Esophagus muscularis mucosa (tissue), 4 donors: ENCODE data around the gene SMS. TPM values are rescaled to one million over a fixed set of nuclear protein-coding genes. Genes with fewer than 3 reads are reported as not detected.

Source experiments
- DNase-seq: peaks from one replicate; pipeline ENCODE4 v3.0.0-alpha.2; 2017; ENCODE audit errors: extremely low spot score
- H3K27ac ChIP-seq, 4 donors: fragments of 200-600 bp; sonication (generic); replicated peaks in 1 of 4; 1 replicate in 3 of 4; 2 replicates in 1 of 4; pipeline ENCODE4 v1.5.1; 2016 to 2019; ENCODE audit warnings: mild to moderate bottlenecking in 1 of 4
- H3K27me3 ChIP-seq, 4 donors: fragments of 200-600 bp; sonication (generic); one replicate each; pipeline versions ENCODE4 v1.5.1 to v1.6.0; 2016 to 2019
- H3K36me3 ChIP-seq, 4 donors: fragments of 200-600 bp; sonication (generic); one replicate each; pipeline ENCODE4 v1.5.1; 2016 to 2019
- H3K4me1 ChIP-seq, 4 donors: fragments of 200-600 bp; sonication (generic); one replicate each; pipeline ENCODE4 v1.5.1; 2016 to 2019
- H3K4me3 ChIP-seq, 4 donors: fragments of 200-600 bp; sonication (generic); 1 replicate in 2 of 4; 2 replicates in 2 of 4; pipeline ENCODE4 v1.5.1; 2016 to 2019; ENCODE audit warnings: mild to moderate bottlenecking in 4 of 4, moderate library complexity in 1 of 4
- H3K9me3 ChIP-seq, 4 donors: fragments of 200-600 bp; sonication (generic); 1 replicate in 3 of 4; 2 replicates in 1 of 4; pipeline ENCODE4 v1.5.1; 2016 to 2019
- EP300 ChIP-seq: sonication (generic); formaldehyde crosslinking; IDR thresholded peaks from one replicate; pipeline ENCODE4 v1.6.1; 2017; ENCODE audit warnings: antibody characterized with exemption
- POLR2A ChIP-seq: fragments of 450-650 bp; IDR thresholded peaks from one replicate; pipeline ENCODE4 v1.6.1; 2017; ENCODE audit warnings: antibody characterized with exemption, moderate library complexity, mild to moderate bottlenecking, low read depth
- POLR2AphosphoS5 ChIP-seq, 2 donors: sonication (generic); formaldehyde crosslinking; IDR thresholded peaks; one replicate each; pipeline ENCODE4 v1.6.1; 2017; ENCODE audit warnings: antibody characterized with exemption in 2 of 2
- whole genome bisulfite sequencing: methylation state at CpG from one replicate; pipeline ENCODE4 v1.1.5; 2018; 5-methylcytosine and 5-hydroxymethylcytosine counted together
- intact Hi-C: fragments of 100-400 bp; cut with DNase I; formaldehyde crosslinking; loops from one replicate; pipeline ENCODE4 v1.15.1; 2023
- total RNA-seq, 4 donors: library from RNA; depleted of rRNA; stranded (reverse); fragments of >200 nt; gene quantifications; one replicate each; pipeline versions ENCODE4 v1.1.0 to v1.2.1, GENCODE V29; 2016
- TF ChIP-seq, protein P1 (sequence below), 3 experiments: fragments of 200-600 bp in 2 of 3; fragments of 450-650 bp in 1 of 3; sonication (generic) in 2 of 3; IDR thresholded peaks; one replicate each; pipeline ENCODE4 v1.5.1; 2017 to 2019; ENCODE audit warnings: antibody characterized with exemption in 3 of 3, mild to moderate bottlenecking in 2 of 3, moderate library complexity in 1 of 3

SMS gene
- total RNA-seq, 4 donors from 2014 or later: 56.3 to 79.7 (median 65.6) TPM

DNA sequence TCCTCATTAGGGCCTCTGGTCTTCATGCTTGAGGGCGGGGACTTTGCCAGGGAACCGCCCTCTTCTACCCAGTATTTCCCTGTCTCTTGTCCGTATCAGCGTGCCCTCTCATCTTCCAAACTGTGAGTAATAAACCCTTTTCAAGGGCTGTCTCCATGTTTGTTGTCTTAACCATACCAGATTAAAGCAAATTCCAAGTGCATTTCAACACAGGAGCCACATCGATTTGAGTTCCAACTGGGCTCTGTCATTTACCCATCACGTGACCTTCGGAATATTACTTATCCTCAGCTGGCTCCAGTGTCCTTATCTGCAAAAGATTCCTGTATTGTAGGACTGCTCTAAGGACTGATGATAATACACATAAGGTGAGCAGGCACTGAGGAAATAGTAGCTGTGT, 85.2 kb downstream of the SMS start:
- Histone ChIP-seq H3K4me1 (no peaks in the 10 kb centered on the region), H3K4me3 (no peak overlapping the region), H3K27me3 (no peaks in the 10 kb centered on the region), H3K9me3 (no peaks in the 10 kb centered on the region), H3K36me3 (no peaks in the 10 kb centered on the region), H3K27ac (no peak overlapping the region)
- no peak for TF ChIP-seq POLR2AphosphoS5 (IDR thresholded peaks at IDR 0.05)
- TF ChIP-seq POLR2A: no peak
- no peak for TF ChIP-seq EP300
- TF ChIP-seq, protein P1, sequence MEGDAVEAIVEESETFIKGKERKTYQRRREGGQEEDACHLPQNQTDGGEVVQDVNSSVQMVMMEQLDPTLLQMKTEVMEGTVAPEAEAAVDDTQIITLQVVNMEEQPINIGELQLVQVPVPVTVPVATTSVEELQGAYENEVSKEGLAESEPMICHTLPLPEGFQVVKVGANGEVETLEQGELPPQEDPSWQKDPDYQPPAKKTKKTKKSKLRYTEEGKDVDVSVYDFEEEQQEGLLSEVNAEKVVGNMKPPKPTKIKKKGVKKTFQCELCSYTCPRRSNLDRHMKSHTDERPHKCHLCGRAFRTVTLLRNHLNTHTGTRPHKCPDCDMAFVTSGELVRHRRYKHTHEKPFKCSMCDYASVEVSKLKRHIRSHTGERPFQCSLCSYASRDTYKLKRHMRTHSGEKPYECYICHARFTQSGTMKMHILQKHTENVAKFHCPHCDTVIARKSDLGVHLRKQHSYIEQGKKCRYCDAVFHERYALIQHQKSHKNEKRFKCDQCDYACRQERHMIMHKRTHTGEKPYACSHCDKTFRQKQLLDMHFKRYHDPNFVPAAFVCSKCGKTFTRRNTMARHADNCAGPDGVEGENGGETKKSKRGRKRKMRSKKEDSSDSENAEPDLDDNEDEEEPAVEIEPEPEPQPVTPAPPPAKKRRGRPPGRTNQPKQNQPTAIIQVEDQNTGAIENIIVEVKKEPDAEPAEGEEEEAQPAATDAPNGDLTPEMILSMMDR (IDR thresholded peaks at IDR 0.05): no peak
- WGBS: 90% methylated on average over 7 of the region's 7 CpGs
- DNase-seq: no peak
- intact Hi-C loops: no loop called here

DNA sequence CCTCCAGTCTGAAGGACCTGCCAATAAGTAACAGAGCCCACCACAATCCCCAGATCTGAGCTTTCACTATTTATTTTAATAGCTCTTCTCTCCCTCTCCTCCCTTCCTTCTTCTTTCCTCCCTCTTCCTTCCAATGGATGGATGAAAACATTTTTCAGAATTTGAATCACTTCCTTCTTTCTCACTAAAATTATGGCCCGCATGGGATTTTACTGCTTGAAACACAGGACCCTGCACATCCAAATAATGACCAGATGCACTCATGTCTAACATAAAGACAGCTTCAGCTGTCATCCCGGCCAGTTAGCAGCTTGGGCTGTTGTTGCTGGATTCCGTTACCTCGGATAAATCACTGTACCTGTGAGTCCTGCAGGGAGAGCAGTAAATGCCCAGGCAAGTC, 86.2 kb downstream of the SMS start:
- Histone ChIP-seq H3K9me3 (no peaks in the 10 kb centered on the region), H3K27ac (no peak overlapping the region), H3K27me3 (no peaks in the 10 kb centered on the region), H3K36me3 (no peaks in the 10 kb centered on the region), H3K4me3 (no peak overlapping the region), H3K4me1 (no peaks in the 10 kb centered on the region)
- WGBS: 87% methylated on average over 4 of the region's 4 CpGs
- DNase-seq: no peak
- TF ChIP-seq, protein P1 (IDR thresholded peaks at IDR 0.05): no peak
- TF ChIP-seq POLR2A (no peak), POLR2AphosphoS5 (IDR thresholded peaks at IDR 0.05) (no peak), EP300 (no peak)
- intact Hi-C loops: no loop called here

DNA sequence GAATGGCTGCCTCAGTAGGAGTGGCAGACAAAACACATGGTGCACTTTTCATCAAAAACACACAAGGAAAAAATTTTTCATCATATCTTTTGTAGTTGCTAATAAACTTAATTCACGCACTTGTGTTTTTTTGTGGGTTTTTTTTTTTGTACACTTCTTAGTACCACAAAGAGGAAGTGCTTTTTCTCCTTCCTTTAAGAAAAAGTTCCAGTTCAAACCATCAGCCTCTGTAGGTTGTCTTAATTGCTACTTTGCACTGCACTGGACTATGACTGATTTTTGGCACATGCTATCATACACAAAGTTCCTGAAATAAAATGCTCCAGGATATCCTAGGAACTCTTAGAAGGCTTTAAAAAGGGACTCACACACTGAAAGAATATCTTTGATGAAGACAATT, 91.6 kb downstream of the SMS start, which contains the start of gene PHEX:
TSS of gene PHEX (plus strand) at position 242 of the 400 bp plus-strand sequence. CDS start 681 bp downstream, outside the sequence.
- Histone ChIP-seq H3K9me3 (no peaks in the 10 kb centered on the region), H3K4me1 (no peaks in the 10 kb centered on the region), H3K27me3 (no peaks in the 10 kb centered on the region), H3K36me3 (no peaks in the 10 kb centered on the region), H3K27ac (no peak within 1 kb of the TSS), H3K4me3 (no peak within 1 kb of the TSS)
- no peak for DNase-seq
- 73% methylated on average over 1 of the region's 1 CpG for WGBS
- intact Hi-C loops: no loop called here
- TF ChIP-seq POLR2A: no peak
- no peak for TF ChIP-seq POLR2AphosphoS5 (IDR thresholded peaks at IDR 0.05)
- no peak for TF ChIP-seq EP300
- TF ChIP-seq, protein P1 (IDR thresholded peaks at IDR 0.05): no peak

DNA sequence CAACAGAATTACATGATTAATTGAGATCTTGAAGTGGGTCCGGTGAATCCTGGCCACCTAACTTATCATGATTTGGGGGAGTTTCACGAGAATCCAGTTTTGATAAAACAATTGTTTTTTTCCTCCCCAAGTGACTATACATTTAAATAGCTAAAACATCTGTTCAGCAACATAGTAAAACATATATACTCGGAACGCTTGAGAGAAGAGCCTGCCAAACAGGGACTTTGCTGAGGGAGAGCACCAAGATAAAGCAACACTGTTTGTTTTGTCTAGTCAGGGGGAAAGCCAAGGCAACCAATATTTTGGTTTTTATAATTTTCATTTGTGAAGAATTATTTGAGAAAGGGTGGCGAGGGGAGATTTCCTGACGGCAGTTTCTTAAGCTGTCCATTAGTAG, 92.0 kb downstream of the SMS start:
- no peak overlapping the region for H3K4me3 ChIP-seq
- no peak overlapping the region for H3K27ac ChIP-seq
- H3K9me3 ChIP-seq: no peaks in the 10 kb centered on the region
- 62% methylated on average over 6 of the region's 6 CpGs for WGBS
- TF ChIP-seq, protein P1 (IDR thresholded peaks at IDR 0.05): no peak
- TF ChIP-seq EP300 (no peak), POLR2AphosphoS5 (IDR thresholded peaks at IDR 0.05) (no peak), POLR2A (no peak)
- H3K27me3 ChIP-seq: no peaks in the 10 kb centered on the region
- DNase-seq: no peak
- H3K36me3 ChIP-seq: no peaks in the 10 kb centered on the region
- intact Hi-C loops: no loop called here
- no peaks in the 10 kb centered on the region for H3K4me1 ChIP-seq

DNA sequence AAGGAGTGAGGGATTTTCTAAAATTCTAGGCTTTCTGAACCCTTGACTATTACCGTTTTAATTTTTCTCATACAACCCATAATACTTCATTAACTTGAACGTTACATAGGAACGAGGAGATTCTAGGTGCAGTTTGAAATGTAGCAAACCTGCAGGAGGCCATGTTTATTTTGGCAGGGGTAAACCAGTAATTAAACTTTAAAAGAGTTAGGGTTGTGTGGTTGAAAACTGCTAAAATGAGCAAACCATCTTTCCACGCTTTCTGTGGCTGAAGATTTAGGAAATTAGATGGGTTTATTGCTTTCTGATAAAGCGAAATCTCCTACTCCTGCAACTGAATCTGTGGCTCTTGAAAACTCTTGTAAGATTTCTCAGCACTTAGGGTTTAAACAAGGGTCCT, 93.3 kb downstream of the SMS start:
- Histone ChIP-seq H3K27me3 (no peaks in the 10 kb centered on the region), H3K27ac (no peak overlapping the region), H3K9me3 (no peaks in the 10 kb centered on the region), H3K4me3 (no peak overlapping the region), H3K36me3 (no peaks in the 10 kb centered on the region), H3K4me1 (no peaks in the 10 kb centered on the region)
- no peak for DNase-seq
- intact Hi-C loops: no loop called here
- no peak for TF ChIP-seq POLR2A
- TF ChIP-seq POLR2AphosphoS5 (IDR thresholded peaks at IDR 0.05): no peak
- no peak for TF ChIP-seq EP300
- TF ChIP-seq, protein P1 (IDR thresholded peaks at IDR 0.05): no peak
- 81% methylated on average over 5 of the region's 5 CpGs for WGBS
